GM12865 (cell line): ENCODE measurements around the gene HEATR1.
"Not testable (repeated sequence)": the region's sequence is repeated elsewhere in the genome, so short reads cannot be mapped to it uniquely, and the experiment has no call there.

Experiments used
- DNase-seq: peaks from one replicate; pipeline ENCODE4 v3.0.0; 2010; ENCODE audit warnings: low read depth
- H3K4me3 ChIP-seq: 2 replicates; pipeline ENCODE4 v1.5.1; 2011; ENCODE audit warnings: mild to moderate bottlenecking, low read depth, low read length, control low read depth
- CTCF ChIP-seq: IDR thresholded peaks from 2 replicates; pipeline ENCODE4 v1.5.1; 2011; ENCODE audit warnings: low read length, control low read depth, low read depth, inconsistent platforms; ENCODE audit not compliant: insufficient read depth; ENCODE audit errors: missing control alignments

The HEATR1 gene

GRCh38 chr1:236509647-236510401, 94.5 kb downstream of the HEATR1 start:
- no peak for TF ChIP-seq CTCF
- H3K4me3 ChIP-seq, result no peak overlapping the region
- no peak for DNase-seq

GRCh38 chr1:236509203-236509602, 95.1 kb downstream of the HEATR1 start:
- DNase-seq, result no peak
- TF ChIP-seq CTCF, result no peak
- H3K4me3 ChIP-seq, result no peak overlapping the region

GRCh38 chr1:236508593-236509027, 95.7 kb downstream of the HEATR1 start:
- TF ChIP-seq CTCF, result no peak
- H3K4me3 ChIP-seq, result no peak overlapping the region
- DNase-seq, result peak; percentile 53

- TF ChIP-seq CTCF, result no peak
- no peak for DNase-seq
- H3K4me3 ChIP-seq, result no peak overlapping the region
Measured at GRCh38 chr1:236507022-236507700, 97.2 kb downstream of the HEATR1 start.

GRCh38 chr1:236504338-236504737, 100.0 kb downstream of the HEATR1 start:
- H3K4me3 ChIP-seq, DNase-seq: not testable (repeated sequence)

- DNase-seq, result peak; percentile 36
- no peak overlapping the region for H3K4me3 ChIP-seq
- TF ChIP-seq CTCF, result no peak
Measured at GRCh38 chr1:236502972-236503639, 101.2 kb downstream of the HEATR1 start.

GRCh38 chr1:236502579-236502971, 101.7 kb downstream of the HEATR1 start:
- H3K4me3 ChIP-seq, result no peak overlapping the region
- no peak for TF ChIP-seq CTCF
- no peak for DNase-seq
